HepG2 (cell line): ENCODE results near the gene MEG3. TPM values are rescaled to one million over a fixed set of nuclear protein-coding genes. Genes with fewer than 3 reads are reported as not detected.

Experiments used
- HMG20A ChIP-seq: IDR thresholded peaks from 2 replicates; pipeline ENCODE4 v1.6.1; 2016; ENCODE audit warnings: borderline replicate concordance
- HNRNPL ChIP-seq: fragments of 200-400 bp; formaldehyde crosslinking; IDR thresholded peaks from 2 replicates; pipeline ENCODE4 v1.6.1; 2017; ENCODE audit warnings: mild to moderate bottlenecking, low read depth, low read length
- JUND ChIP-seq: sonication (generic); formaldehyde crosslinking; IDR thresholded peaks from 2 replicates; pipeline ENCODE4 v1.8.0; 2022; ENCODE audit warnings: mild to moderate bottlenecking, missing genetic modification reagents
- KAT7 ChIP-seq: IDR thresholded peaks from 2 replicates; pipeline ENCODE4 v1.6.1; 2018; ENCODE audit warnings: borderline replicate concordance, missing compliant biosample characterization
- MIXL1 ChIP-seq: IDR thresholded peaks from 2 replicates; pipeline ENCODE4 v1.6.1; 2016
- MXI1 ChIP-seq: IDR thresholded peaks from 3 replicates; pipeline ENCODE4 v1.6.1; 2012; ENCODE audit warnings: low read depth, low read length, inconsistent platforms, borderline replicate concordance
- NR2F2 ChIP-seq: IDR thresholded peaks from 2 replicates; pipeline ENCODE4 v1.6.1; 2012; ENCODE audit warnings: low read depth, inconsistent platforms, borderline replicate concordance
- POLR2A ChIP-seq, 2 experiments: IDR thresholded peaks; 2 replicates each; pipeline ENCODE4 v1.6.1; 2011; ENCODE audit warnings: low read depth in 2 of 2, low read length in 2 of 2, mild to moderate bottlenecking in 1 of 2, moderate library complexity in 1 of 2; ENCODE audit not compliant: insufficient read depth in 1 of 2
- RBAK ChIP-seq: sonication (generic); formaldehyde crosslinking; IDR thresholded peaks from 2 replicates; pipeline ENCODE4 v1.5.1; 2020; ENCODE audit warnings: mild to moderate bottlenecking, missing genetic modification reagents
- THAP8 ChIP-seq: sonication (generic); formaldehyde crosslinking; IDR thresholded peaks from 2 replicates; pipeline ENCODE4 v1.5.1; 2020; ENCODE audit warnings: missing genetic modification reagents, mild to moderate bottlenecking, borderline replicate concordance
- TP53 ChIP-seq: sonication (generic); formaldehyde crosslinking; conservative IDR thresholded peaks from 2 replicates; pipeline ENCODE4 v1.4.0; 2020; ENCODE audit warnings: missing genetic modification reagents
- ZFP37 ChIP-seq: sonication (generic); formaldehyde crosslinking; IDR thresholded peaks from 2 replicates; pipeline ENCODE4 v1.4.0; 2020; ENCODE audit warnings: missing genetic modification reagents, borderline replicate concordance
- ZNF281 ChIP-seq: sonication (generic); formaldehyde crosslinking; IDR thresholded peaks from 2 replicates; pipeline ENCODE4 v1.4.0; 2020; ENCODE audit warnings: missing genetic modification reagents, borderline replicate concordance
- ZNF512 ChIP-seq: sonication (generic); formaldehyde crosslinking; IDR thresholded peaks from 2 replicates; pipeline ENCODE4 v1.4.0; 2020; ENCODE audit warnings: mild to moderate bottlenecking, missing genetic modification reagents
- ZNF546 ChIP-seq: sonication (generic); formaldehyde crosslinking; conservative IDR thresholded peaks from 2 replicates; pipeline ENCODE4 v1.8.1; 2023; ENCODE audit warnings: mild to moderate bottlenecking, missing genetic modification reagents
- ZNF552 ChIP-seq: sonication (generic); formaldehyde crosslinking; IDR thresholded peaks from 2 replicates; pipeline ENCODE4 v1.9.0; 2022; ENCODE audit warnings: missing genetic modification reagents, mild to moderate bottlenecking, borderline replicate concordance
- ZNF609 ChIP-seq: sonication (generic); formaldehyde crosslinking; IDR thresholded peaks from 2 replicates; pipeline ENCODE4 v1.4.0; 2020; ENCODE audit warnings: mild to moderate bottlenecking, missing genetic modification reagents, borderline replicate concordance
- ZNF768 ChIP-seq: sonication (generic); formaldehyde crosslinking; IDR thresholded peaks from 2 replicates; pipeline ENCODE4 v1.4.0; 2020; ENCODE audit warnings: missing genetic modification reagents
- ZNF781 ChIP-seq: sonication (generic); formaldehyde crosslinking; IDR thresholded peaks from 2 replicates; pipeline ENCODE4 v1.5.1; 2020; ENCODE audit warnings: borderline replicate concordance, mild to moderate bottlenecking, missing genetic modification reagents; ENCODE audit errors: not compliant biosample characterization
- ZNF839 ChIP-seq: sonication (generic); formaldehyde crosslinking; IDR thresholded peaks from 2 replicates; pipeline ENCODE4 v1.4.0; 2020; ENCODE audit warnings: missing genetic modification reagents, mild to moderate bottlenecking, borderline replicate concordance
- polyA plus RNA-seq, 8 experiments: library from polyadenylated mRNA; depleted of rRNA in 3 of 8; stranded (reverse) in 7 of 8; unstranded in 1 of 8; fragments of >200 nt; fragmentation: Illumina TruSeq in 4 of 8; extraction: Trizol in 4 of 8; gene quantifications; 2 replicates each; pipeline versions ENCODE4 v1.2.1 to v1.2.3, GENCODE V29; 2011 to 2016; ENCODE audit warnings: low read depth in 4 of 8, missing spikeins in 1 of 8, mixed read lengths in 1 of 8; ENCODE audit not compliant: insufficient read depth in 1 of 8
- total RNA-seq, 5 experiments: library from RNA; depleted of rRNA; stranded (reverse); fragments of >200 nt; fragmentation: Illumina TruSeq; extraction: Trizol; gene quantifications; 2 replicates each; pipeline ENCODE4 v1.2.3, GENCODE V29; 2016; ENCODE audit warnings: low read depth in 1 of 5

The MEG3 gene
- total and polyA plus RNA-seq, 2 of the 13 experiments (the other 11 are each of a cell fraction or from before 2014, with no cell fraction given), result 0.17 TPM; not detected in 1

- TF ChIP-seq ZNF609 (CRISPR knock-in tag), result no peak
- TF ChIP-seq ZNF546, result no peak
- TF ChIP-seq THAP8 (CRISPR knock-in tag), result no peak
- peak; percentile 57; the same call in 1 of the 2 replicates for TF ChIP-seq ZNF281 (CRISPR knock-in tag)
- peak; percentile 74; the same call in 1 of the 2 replicates for TF ChIP-seq NR2F2
- TF ChIP-seq POLR2A (IDR thresholded peaks at IDR 0.05; ENCODE audit: insufficient read depth in 1 of 2, low read depth in 2 of 2, low read length in 2 of 2), result peak; percentile 46 to 56; a peak in 3 of 4 replicates
- no peak for TF ChIP-seq ZNF512
- no peak for TF ChIP-seq ZNF768 (CRISPR knock-in tag)
- peak; percentile 70 for TF ChIP-seq MIXL1 (CRISPR knock-in tag)
- TF ChIP-seq ZFP37 (CRISPR knock-in tag), result no peak
- no peak for TF ChIP-seq ZNF781
- no peak for TF ChIP-seq KAT7 (CRISPR knock-in tag)
- peak; percentile 65; the same call in 1 of the 2 replicates for TF ChIP-seq HMG20A (CRISPR knock-in tag)
- no peak for TF ChIP-seq ZNF552 (CRISPR knock-in tag)
- no peak for TF ChIP-seq RBAK (CRISPR knock-in tag)
- TF ChIP-seq HNRNPL, result 0 out of 2 replicates have a peak, but pooled peaks have one; percentile 11
- peak; percentile 62; the same call in 1 of the 2 replicates for TF ChIP-seq JUND
- no peak for TF ChIP-seq TP53 (CRISPR knock-in tag)
- no peak for TF ChIP-seq ZNF839 (CRISPR knock-in tag)
- TF ChIP-seq MXI1, result peak; percentile 45; the same call in 1 of the 3 replicates
Measured at GRCh38 chr14:100816286-100816949, 9.5 kb upstream of the MEG3 start (continued).
